ENCODE data around the gene BNC2.

- TF ChIP-seq CTCF (conservative IDR thresholded peaks at IDR 0.05; ENCODE audit: low read length) (no peak), EZH2phosphoT487 (IDR thresholded peaks at IDR 0.05; ENCODE audit: borderline replicate concordance) (no peak)
These were observed 38.4 kb downstream of the BNC2 start for GRCh38 chr9:16832101-16832500.

All from Loucy (cell line).